ENCODE measurements around the gene DZIP1. TPM values are rescaled to one million over a fixed set of nuclear protein-coding genes. Genes with fewer than 3 reads are reported as not detected.
A peak's percentile ranks its signal among the peaks of the same experiment; 100 is the strongest.

The DZIP1 gene
- total and polyA plus RNA-seq, 2 of the 8 experiments (the other 6 are each of a cell fraction or from before 2014, with no cell fraction given): 7.6 to 24.6 TPM

GRCh38 chr13:95642028-95642621, 2.4 kb downstream of the DZIP1 start (continued):
- TF ChIP-seq CHD7 (IDR thresholded peaks at IDR 0.05; ENCODE audit: insufficient replicate concordance, low read length) (no peak), TBP (IDR thresholded peaks at IDR 0.05; ENCODE audit: low read depth, low read length) (0 out of 2 replicates have a peak, but pooled peaks have one; percentile 4)

All from H1 (cell line).